WERI-Rb-1 (cell line): ENCODE results near the gene RHCG.

Source experiments
- DNase-seq: peaks from one replicate; pipeline ENCODE4 v3.0.0-alpha.2; 2020
- H3K27ac ChIP-seq: fragments of 250-450 bp; sonication (Bioruptor Pico); 2 replicates; pipeline ENCODE4 v1.5.1; 2020; ENCODE audit warnings: mild to moderate bottlenecking, moderate library complexity
- H3K27me3 ChIP-seq: fragments of 250-450 bp; sonication (Bioruptor Pico); 2 replicates; pipeline ENCODE4 v1.5.1; 2021; ENCODE audit warnings: mild to moderate bottlenecking, low read depth, moderate library complexity; ENCODE audit not compliant: insufficient read depth, severe bottlenecking
- H3K36me3 ChIP-seq: fragments of 250-450 bp; sonication (Bioruptor Pico); 2 replicates; pipeline ENCODE4 v1.5.1; 2020; ENCODE audit warnings: mild to moderate bottlenecking, moderate library complexity
- H3K4me3 ChIP-seq: 2 replicates; pipeline ENCODE4 v1.5.1; 2011; ENCODE audit warnings: low read depth, mild to moderate bottlenecking, control low read depth, low read length
- H3K9me3 ChIP-seq: fragments of 250-450 bp; sonication (Bioruptor Pico); 2 replicates; pipeline ENCODE4 v1.5.1; 2021; ENCODE audit warnings: mild to moderate bottlenecking, moderate library complexity; ENCODE audit not compliant: severe bottlenecking
- CTCF ChIP-seq: IDR thresholded peaks from 2 replicates; pipeline ENCODE4 v1.5.1; 2011; ENCODE audit warnings: low read depth, mild to moderate bottlenecking, control low read depth, inconsistent platforms, low read length

Gene RHCG

DNA sequence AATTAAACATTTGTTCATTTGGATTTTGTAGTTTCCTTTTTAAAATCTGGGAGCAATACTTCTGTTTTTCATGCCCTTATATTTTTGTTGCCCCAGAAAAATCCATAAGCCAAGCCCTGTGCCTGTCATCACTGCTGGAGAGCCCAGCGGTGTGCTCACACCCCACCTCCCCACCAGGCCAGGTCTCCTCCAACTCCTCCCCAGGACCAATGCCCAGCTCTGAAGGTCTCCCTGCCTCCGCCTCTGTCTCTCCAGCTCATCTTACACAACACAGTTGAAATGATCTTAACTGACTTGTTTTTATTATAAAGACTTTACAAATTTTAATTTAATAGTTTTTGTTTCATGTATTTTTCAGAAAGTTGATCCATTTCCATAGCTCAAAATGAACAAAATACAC is 66.4 kb downstream of the RHCG start:
- DNase-seq: no peak
- H3K36me3 ChIP-seq: no peaks in the 10 kb centered on the region
- no peak overlapping the region for H3K27ac ChIP-seq
- no peaks in the 10 kb centered on the region for H3K27me3 ChIP-seq
- no peak overlapping the region; the same call in 1 of the 2 replicates for H3K4me3 ChIP-seq
- TF ChIP-seq CTCF: no peak
- no peaks in the 10 kb centered on the region for H3K9me3 ChIP-seq

- no peak for DNase-seq
- H3K4me3 ChIP-seq: no peak overlapping the region
- H3K27me3 ChIP-seq: no peaks in the 10 kb centered on the region
Measured at GRCh38 chr15:89429023-89429422, 67.4 kb downstream of the RHCG start.

GRCh38 chr15:89428246-89428645 is 68.1 kb downstream of the RHCG start:
- Histone ChIP-seq H3K27ac (no peak overlapping the region), H3K36me3 (no peaks in the 10 kb centered on the region), H3K9me3 (no peaks in the 10 kb centered on the region), H3K4me3 (no peak overlapping the region), H3K27me3 (no peaks in the 10 kb centered on the region)
- no peak for DNase-seq
- no peak for TF ChIP-seq CTCF

More at GRCh38 chr15:89429023-89429422, 67.4 kb downstream of the RHCG start:
- TF ChIP-seq CTCF: no peak
- Histone ChIP-seq H3K9me3 (no peaks in the 10 kb centered on the region), H3K36me3 (no peaks in the 10 kb centered on the region), H3K27ac (no peak overlapping the region)

GRCh38 chr15:89426500-89426899 is 69.9 kb downstream of the RHCG start:
- Histone ChIP-seq H3K27ac (no peak overlapping the region), H3K27me3 (no peaks in the 10 kb centered on the region), H3K4me3 (no peak overlapping the region), H3K9me3 (no peaks in the 10 kb centered on the region), H3K36me3 (no peaks in the 10 kb centered on the region)
- DNase-seq: no peak
- TF ChIP-seq CTCF: no peak

DNA sequence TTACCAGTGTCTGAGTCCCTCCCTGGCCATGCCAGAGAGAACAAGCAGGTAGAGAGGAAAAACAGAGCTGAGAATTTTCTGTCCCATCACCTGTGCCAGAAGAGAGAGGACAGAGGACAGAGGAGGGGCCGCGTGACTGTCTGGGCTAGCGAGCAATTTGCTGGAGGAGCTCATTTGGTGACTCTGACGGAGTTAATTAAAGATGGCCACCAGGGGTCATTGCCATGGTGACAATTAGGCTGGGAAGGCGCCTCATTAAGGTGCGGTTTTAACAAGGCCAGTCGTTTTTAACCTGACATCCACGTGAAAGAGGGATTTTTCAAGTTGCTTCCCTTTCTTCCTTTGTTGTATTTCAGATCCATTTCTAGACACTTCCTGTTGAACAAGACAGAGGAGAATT is 72.4 kb downstream of the RHCG start:
- H3K4me3 ChIP-seq: no peak overlapping the region
- H3K9me3 ChIP-seq: no peaks in the 10 kb centered on the region
- H3K36me3 ChIP-seq: no peaks in the 10 kb centered on the region
- no peak overlapping the region for H3K27ac ChIP-seq
- H3K27me3 ChIP-seq: no peaks in the 10 kb centered on the region
- no peak for DNase-seq
- no peak for TF ChIP-seq CTCF
